GM03348 (cell line): ENCODE results near the gene FASN.
A peak's percentile ranks its signal among the peaks of the same experiment; 100 is the strongest.

Experiments used
- DNase-seq: peaks from one replicate; pipeline ENCODE4 v3.0.0; 2012; ENCODE audit warnings: low spot score

Gene FASN

GRCh38 chr17:82073446-82073845 is 24.6 kb downstream of the FASN start:
- DNase-seq = no peak

GRCh38 chr17:82072827-82073226 is 25.2 kb downstream of the FASN start:
- DNase-seq = no peak

DNA sequence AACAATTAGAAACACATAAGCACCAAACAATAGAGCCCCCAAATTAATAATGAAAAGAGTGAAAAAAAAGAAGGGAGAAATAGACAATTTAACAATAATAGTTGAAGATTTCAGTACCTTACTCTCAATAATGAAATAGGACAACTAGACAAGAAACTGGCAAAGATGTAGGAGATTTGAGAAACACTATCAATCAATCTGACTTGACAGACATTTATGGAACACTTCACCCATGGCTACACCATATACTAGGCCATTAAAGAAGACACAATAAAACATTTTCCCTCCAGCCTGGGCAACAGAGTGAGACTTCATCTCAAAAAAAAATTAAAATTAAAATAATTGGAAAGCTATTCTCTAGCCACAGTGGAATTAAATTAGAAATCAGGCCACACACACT is 27.4 kb downstream of the FASN start:
- no peak for DNase-seq

DNA sequence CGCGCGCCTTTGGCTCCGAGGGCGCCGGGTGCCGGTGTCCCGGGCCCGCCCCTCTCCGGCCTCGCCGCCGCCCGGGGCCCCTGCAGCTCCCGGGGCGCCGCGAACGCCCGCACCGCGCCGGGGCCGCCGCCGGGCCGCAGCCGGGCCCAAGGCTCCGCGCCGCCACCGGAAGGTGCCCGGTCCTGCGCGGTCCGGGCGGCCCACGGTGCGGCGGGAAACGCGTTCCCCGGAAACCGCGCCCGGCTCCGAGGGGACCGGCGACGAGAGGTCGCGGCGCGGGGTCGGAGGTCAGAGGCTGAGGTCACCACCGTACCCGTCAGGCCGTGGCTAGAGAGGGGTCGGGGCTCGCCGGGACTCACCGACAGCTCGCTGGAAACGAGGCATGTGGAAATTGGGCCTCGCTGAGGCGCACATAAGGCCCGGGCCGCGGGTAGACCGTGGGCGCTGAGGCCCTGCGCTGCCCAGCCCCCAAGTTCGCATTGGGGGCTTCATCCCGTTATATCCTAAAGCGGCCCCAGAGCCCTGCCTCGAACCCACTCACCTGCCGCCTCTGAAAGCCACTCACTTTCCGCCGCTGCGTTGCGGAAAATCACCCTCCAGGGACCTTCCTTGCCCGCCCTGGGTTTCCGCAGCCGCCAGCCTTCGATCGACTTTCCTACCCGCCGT is 32.3 kb downstream of the FASN start, which contains the start of gene DUS1L:
TSS of gene DUS1L (minus strand) at position 167 of the 666 bp plus-strand sequence. CDS start 745 bp downstream, outside the sequence.
- DNase-seq = peak; percentile 94

GRCh38 chr17:82065193-82065637 is 32.8 kb downstream of the FASN start:
- peak; percentile 27 for DNase-seq

DNA sequence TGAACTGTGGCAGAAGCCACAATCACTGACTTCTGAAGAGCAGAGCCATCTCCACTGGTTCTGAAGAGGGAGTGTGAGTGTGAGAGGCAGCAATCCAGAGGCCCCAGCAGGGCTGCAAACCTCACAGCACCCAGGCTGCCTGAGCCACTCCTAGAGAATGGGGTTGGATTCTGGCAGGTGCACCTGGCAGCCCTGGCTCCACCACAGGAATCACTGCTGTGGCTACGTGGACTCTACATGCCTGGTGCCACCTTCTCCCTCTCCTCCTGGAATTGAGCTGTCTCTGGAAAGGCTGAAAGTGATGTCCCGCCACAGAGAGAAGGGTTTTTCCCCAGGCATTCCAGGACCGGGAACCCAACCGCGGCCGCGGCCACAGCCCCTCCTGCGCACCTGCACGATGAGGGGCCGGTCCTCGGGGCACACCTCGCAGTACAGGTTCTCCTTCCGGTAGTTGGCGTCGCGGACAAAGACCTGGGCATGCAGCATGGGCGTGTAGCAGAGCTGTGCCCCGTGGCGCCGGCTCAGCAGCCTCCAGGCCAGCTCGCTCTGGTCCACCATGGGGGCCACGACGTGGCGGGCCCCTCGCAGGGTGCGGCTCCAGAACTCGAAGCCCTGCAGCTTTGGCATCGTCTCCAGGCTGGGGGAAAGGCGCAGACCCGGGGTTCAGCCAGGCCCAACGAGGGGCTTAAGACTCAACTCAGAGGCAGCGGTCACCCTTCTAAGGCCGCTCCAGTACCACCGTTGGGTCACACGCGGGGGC is 33.4 kb downstream of the FASN start:
- no peak for DNase-seq

GRCh38 chr17:82063424-82064415 is 34.3 kb downstream of the FASN start:
- no peak for DNase-seq

DNA sequence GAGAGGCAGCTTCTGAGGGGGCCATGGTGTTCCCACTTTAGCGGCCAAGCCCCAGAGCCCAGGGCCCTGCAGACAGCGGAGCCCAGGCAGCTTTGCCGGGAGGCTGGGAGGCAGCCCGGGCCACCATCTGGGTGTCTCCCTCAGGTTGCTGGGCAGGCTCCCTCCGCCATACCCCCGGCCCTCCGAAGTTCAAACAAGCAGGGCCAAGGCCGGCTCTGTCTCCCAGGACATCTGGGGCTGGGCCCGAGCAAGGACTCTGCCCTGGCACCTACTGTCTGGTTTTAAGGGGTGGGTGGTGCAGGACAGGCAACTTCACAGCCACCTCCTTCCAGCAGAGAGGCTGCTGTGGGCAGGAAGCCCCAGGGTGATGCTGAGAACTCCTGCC is 35.1 kb downstream of the FASN start:
- DNase-seq = no peak

- DNase-seq = no peak
Observed at GRCh38 chr17:82062076-82062983, 35.7 kb downstream of the FASN start.

DNA sequence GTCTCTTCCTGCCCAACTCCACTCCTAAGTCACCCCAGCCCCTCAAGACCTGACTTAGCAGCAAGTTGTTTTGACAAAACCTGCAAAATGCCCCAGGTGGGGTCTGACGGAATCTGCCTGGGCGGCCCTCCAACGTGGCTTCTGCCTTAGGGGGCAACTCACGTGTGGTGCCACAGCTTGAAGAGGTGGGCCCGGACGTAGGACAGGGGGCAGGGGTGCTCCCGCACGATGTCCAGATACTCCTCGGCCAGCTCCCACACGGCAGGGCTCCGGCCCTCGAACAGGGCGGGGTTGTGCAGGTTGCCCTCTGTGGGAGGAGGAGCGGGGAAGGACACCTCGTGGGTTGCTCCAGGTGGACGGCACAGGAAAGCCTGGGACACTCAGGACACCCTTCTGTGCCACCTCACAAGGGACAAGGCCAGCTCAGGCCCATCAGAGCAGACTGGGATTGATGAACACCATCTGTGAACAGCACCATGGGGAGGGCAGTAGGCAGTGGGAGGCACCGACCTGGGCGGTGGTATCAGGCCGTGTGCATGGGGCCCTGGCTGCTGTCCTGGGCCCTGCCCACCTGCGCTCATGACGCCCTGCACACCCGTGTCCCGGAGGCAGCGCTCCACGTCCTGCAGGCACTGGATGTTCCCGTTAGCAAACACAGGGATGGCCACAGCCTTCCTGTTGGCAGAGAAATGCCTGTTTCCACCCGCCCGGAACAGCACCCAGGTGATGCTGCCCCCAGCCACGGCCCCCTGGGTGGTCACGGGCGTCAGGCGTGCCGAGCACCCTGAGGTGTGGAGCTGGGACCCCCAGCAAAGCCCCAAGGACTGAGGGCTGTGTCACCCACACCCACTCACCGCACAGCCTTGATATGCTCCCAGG is 36.8 kb downstream of the FASN start:
- DNase-seq = no peak

DNA sequence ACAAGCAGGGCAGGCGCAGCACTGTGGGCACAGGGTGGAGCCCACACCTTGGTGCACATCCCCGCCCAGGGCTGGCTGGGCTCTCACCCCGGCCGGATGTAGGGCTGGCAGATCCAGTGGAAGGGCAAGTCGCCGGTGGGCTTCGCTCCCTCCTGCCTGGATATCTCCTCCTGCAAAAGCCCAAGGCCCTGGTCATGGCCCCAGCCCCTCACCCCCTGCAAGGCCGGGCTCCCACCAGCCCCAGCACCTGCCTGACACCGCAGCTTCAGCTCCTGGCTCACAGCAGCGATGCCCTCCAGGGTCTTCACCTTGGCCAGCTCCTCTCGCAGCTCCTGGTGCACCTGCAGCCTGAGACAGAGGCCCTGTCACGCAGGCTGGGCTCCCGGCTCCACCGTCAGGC is 37.4 kb downstream of the FASN start:
- no peak for DNase-seq

DNA sequence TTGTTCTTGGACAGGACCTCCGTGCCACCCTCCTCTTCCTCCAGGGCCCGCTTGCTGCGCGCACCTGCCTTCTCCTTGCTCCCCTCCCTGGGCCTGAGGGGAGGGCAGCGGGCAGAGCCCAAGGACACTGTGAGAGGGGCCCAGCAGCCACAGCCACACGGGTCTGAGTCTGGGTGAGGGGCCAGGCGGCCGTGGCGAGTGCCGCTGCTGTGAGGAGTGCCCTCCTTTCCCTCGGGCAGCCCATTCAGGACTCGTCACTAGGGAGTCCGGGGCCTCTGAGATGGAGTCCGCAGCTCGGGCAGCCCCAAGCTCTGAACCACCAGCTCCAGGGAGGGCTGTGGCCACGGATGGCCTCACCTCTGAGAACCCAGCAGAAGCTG is 38.0 kb downstream of the FASN start:
- no peak for DNase-seq

GRCh38 chr17:82059272-82060000 is 38.6 kb downstream of the FASN start:
- DNase-seq = no peak

DNA sequence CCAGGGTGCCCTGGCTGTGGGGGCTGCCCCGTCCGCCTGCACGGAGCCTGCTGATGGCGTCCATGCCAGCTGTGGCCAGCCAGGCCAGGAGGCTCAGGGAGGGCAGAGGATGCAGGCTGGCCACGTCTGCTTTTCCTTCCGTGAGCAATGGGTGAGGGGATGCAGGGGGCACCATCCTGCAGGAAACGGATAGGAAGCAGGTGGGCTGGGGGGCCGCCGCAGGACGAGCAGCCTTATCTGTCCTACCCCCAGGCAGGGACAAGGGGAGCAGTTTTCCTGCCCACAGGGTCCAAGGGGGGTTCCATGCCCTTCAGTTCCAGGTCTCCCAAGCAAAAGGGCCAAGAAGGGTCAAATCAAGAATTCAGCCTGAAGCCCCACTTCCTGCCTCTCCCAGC is 39.2 kb downstream of the FASN start:
- DNase-seq = no peak

DNA sequence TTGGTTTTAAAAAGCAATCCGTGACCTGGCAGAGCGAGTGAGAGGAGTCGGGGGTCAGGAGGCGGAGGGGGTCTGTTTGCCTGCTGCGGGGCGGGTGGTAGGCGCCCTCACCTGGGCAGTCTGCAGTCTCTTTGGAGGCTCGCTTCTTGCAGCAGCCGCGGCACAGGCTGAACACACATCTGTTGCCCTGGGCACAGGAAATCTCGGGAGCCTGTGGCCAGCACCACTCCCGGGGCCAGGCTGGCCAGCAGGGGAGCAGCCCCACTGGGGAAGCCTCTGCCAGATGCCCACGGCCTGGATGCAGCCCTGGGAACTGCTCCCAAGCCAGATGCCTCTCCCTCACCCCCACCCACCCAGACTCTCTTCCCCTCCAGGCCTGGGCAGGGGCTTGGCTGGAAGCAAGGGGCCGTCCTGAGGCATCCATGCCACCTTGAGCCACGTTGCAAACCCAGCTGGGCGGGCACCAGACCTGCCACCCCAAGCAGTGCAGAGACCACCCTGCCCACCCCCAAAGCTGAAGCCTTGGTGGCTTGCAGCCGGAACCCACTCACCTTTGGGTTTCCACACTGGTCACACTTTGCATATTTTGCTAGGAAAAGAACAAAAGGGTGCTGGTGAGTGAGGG is 39.7 kb downstream of the FASN start:
- DNase-seq = no peak

DNA sequence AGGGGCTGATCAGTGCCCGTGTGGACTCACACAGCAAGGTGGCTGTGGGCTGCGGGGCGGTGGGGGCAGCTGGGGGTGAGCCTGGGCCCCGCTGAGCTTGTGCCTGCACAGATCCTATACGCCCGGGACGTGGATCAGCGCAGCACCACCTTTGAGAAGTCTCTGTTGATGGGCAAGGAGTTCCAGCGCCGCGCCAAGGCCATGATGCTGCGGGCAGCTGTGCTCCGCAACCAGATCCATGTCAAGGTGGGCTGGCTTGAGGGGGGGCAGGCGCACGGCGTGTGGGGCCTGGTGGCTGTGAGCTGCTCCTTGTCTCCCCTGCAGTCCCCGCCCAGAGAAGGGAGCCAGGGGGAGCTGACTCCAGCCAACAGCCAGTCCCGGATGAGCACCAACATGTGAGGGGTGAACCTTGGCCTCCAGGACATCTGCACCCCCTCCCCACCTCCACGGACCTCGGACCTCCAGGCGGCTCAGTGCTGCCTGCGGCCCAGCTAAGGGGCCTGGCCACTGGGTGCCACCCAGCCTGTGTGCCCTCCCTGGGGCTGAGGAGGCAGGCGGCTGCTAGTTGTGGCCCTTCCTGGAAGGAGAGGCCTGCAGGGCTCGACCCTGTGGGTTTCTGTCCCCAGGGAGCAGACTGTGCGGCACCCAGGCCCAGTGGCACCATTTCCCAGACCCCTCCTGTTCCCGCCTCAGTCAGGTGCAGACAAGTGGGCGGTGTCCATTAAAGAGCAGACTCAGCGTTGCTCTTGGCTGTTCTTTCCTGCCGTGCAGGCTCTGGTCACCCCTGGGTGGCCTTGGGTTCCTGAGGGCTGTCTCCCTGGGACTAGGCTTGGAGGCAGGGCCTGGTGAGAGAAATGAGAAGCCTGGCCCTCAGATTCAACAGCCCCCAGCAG is 41.1 kb downstream of the FASN start:
- no peak for DNase-seq

DNA sequence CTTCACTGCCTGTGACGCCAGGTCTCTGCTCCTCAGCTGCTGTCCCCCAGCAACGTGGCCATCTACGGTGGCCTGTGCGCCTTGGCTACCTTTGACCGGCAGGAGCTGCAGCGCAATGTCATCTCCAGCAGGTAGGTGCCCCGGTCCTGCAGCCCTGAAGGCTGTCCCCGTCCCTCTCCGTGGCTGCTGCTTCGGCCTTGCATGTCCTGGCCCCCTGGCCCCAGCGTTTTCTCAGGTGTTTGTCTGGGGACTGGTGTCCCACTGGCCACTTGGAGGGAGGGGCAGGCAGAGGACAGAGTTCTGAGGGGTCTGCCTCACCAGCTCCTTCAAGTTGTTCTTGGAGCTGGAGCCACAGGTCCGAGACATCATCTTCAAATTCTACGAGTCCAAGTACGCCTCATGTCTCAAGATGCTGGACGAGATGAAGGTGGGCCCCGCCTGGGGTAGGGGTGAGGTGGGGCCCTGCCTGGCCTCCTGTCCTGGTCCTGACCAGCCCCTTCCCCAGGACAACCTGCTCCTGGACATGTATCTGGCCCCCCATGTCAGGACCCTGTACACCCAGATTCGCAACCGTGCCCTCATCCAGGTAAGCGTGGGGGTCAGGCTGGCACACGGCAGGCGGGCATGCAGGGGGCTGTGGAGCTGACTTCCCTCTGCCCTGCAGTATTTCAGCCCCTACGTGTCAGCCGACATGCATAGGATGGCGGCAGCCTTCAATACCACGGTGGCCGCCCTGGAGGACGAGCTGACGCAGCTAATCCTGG is 41.9 kb downstream of the FASN start:
- no peak for DNase-seq
